ENCODE results near the gene SNTA1. TPM values are rescaled to one million over a fixed set of nuclear protein-coding genes. Genes with fewer than 3 reads are reported as not detected.

Gene SNTA1
- total RNA-seq, 1 experiment from 2014 or later, result 14.6 TPM

DNA sequence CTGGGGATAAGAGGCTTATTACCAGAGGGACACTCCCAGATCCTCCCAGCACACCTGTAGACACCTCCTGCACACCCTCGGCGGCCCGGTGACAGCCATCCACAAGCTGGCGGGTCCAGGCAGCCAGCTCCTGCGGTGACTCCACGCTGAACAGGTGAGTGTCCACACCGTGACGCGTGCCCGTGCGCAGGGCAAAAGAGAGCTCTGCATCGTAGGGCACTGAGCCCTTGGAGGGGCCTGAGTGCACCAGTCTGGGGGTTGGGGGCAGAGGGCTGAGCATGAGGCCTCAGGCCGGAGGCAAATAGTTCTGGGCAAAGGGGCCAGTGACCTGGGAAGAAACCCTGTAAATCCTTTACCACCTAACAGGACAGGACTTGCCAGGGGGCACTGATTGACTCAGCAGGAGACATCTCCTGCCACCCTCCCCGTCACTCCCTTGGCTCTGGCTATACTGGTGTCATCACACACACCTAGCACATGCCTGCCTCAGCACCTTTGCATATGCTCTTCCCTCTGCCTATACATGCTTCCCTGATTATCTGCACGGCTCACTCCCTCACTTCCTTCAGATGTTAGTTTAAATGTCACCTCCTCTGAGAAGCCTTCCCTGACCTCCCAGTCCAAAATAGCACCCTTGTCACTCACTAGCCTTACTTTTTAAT lies 33.4 kb downstream of the SNTA1 start:
- ChIA-PET POLR2A (no interaction called here), RAD21 (ENCODE audit: low non-redundant PET in 1 of 2, low total read pairs in 2 of 2, uncharacterized antibody in 2 of 2, unreplicated experiment in 2 of 2) (no interaction called here), CTCF (no interaction called here)
- no peak overlapping the region for H3K4me2 ChIP-seq (ENCODE audit: low read length)
- no peaks in the 10 kb centered on the region for H3K27me3 ChIP-seq (ENCODE audit: insufficient read depth, low read length)
- H3K79me2 ChIP-seq (ENCODE audit: insufficient read depth, low read length), result no peaks in the 10 kb centered on the region
- no peaks in the 10 kb centered on the region for H3K9me2 ChIP-seq (ENCODE audit: insufficient read depth)
- no peak for ATAC-seq
- no TSS peak for BruUV-seq (replicated peaks)
- H3K27ac ChIP-seq (ENCODE audit: low read depth, low read length), result no peak overlapping the region
- H3K4me3 ChIP-seq (replicated peaks in 1 of 2; ENCODE audit: low read depth in 1 of 2, low read length in 2 of 2), result no peak overlapping the region
- intact Hi-C loops (cut with micrococcal nuclease), result no loop called here
- H4K20me1 ChIP-seq (ENCODE audit: insufficient read depth), result no peaks in the 10 kb centered on the region
- H3K36me3 ChIP-seq (ENCODE audit: control insufficient read depth in 1 of 2, insufficient read depth in 2 of 2, low read length in 2 of 2), result no peaks in the 10 kb centered on the region; a peak in 1 of 4 replicates
- no peaks in the 10 kb centered on the region for H3K9me3 ChIP-seq (ENCODE audit: control insufficient read depth in 1 of 2, insufficient read depth in 1 of 2, low read depth in 1 of 2, low read length in 2 of 2)
- H2AFZ ChIP-seq (ENCODE audit: low read depth, low read length, poor library complexity, severe bottlenecking), result no peak overlapping the region
- H3K4me1 ChIP-seq (ENCODE audit: control insufficient read depth in 1 of 2, insufficient read depth in 2 of 2, low read length in 2 of 2), result peaks cover 0 to 5% of the 10 kb centered on the region in 2 experiments; a peak in 1 of 4 replicates
- DNase-seq (ENCODE audit: low read depth, low spot score), result no peak
- no peak overlapping the region for H3K9ac ChIP-seq (ENCODE audit: low read length)
- no peak for TF ChIP-seq EGR1 (IDR thresholded peaks at IDR 0.05; ENCODE audit: low read depth)
- TF ChIP-seq JUND (IDR thresholded peaks at IDR 0.05), result no peak
- TF ChIP-seq POLR2A (IDR thresholded peaks at IDR 0.05; ENCODE audit: borderline replicate concordance, extremely low read depth, insufficient read depth, insufficient read length), result no peak
- TF ChIP-seq CEBPB (IDR thresholded peaks at IDR 0.05; ENCODE audit: low read depth), result no peak
- no peak for TF ChIP-seq TCF7L2 (IDR thresholded peaks at IDR 0.05; ENCODE audit: borderline replicate concordance, extremely low read depth, insufficient read depth, insufficient read length)
- TF ChIP-seq SP1 (IDR thresholded peaks at IDR 0.05; ENCODE audit: low read depth), result no peak
- TF ChIP-seq EZH2phosphoT487 (IDR thresholded peaks at IDR 0.05; ENCODE audit: borderline replicate concordance), result no peak
- no peak for TF ChIP-seq YY1 (IDR thresholded peaks at IDR 0.05; ENCODE audit: extremely low read depth, insufficient replicate concordance, low read depth, low read length)
- no peak for TF ChIP-seq RAD21 (IDR thresholded peaks at IDR 0.05; ENCODE audit: low read depth)
- TF ChIP-seq ZNF274 (IDR thresholded peaks at IDR 0.05; ENCODE audit: low read depth, low read length), result no peak

Data from HCT116 (cell line).